Endothelial cell of umbilical vein (primary cell): ENCODE measurements around the gene TCP11L2. TPM values are rescaled to one million over a fixed set of nuclear protein-coding genes. Genes with fewer than 3 reads are reported as not detected.
"Not testable (repeated sequence)": the region's sequence is repeated elsewhere in the genome, so short reads cannot be mapped to it uniquely, and the experiment has no call there.

ENCODE experiments used
- BruUV-seq: library from RNA; stranded (reverse); fragments of 400-500 nt; replicated peaks from 2 replicates; lab custom pipeline; 2021; lab: Mats Ljungman, UMichigan
- CTCF ChIA-PET: fragments of 300-600, 350-600 bp; sonication (Branson Sonifier 250); formaldehyde crosslinking; loops from one replicate; lab custom pipeline; 2021; ENCODE audit warnings: antibody characterized with exemption, inconsistent platforms; lab: Charles Lee
- POLR2A ChIA-PET: fragments of 300-600, 350-600 bp; sonication (Branson Sonifier 250); formaldehyde crosslinking; loops from one replicate; lab custom pipeline; 2021; ENCODE audit warnings: antibody characterized with exemption, inconsistent platforms; lab: Charles Lee
- DNase-seq: peaks from one replicate; pipeline ENCODE4 v3.0.0-alpha.2; 2011; ENCODE audit warnings: low read depth, low spot score
- FAIRE-seq: peaks from 2 replicates; lab custom pipeline; 2011; peaks lifted over from hg19 to GRCh38; lab: Jason Lieb, UNC
- H2AFZ ChIP-seq: 2 replicates; pipeline ENCODE4 v1.6.0; 2012; ENCODE audit warnings: low read depth, low read length, control low read depth, inconsistent platforms
- H3K27ac ChIP-seq: 2 replicates; pipeline ENCODE4 v1.5.1; 2011; ENCODE audit warnings: low read depth, mild to moderate bottlenecking, control low read depth, low read length, moderate library complexity; ENCODE audit not compliant: insufficient read depth
- H3K27me3 ChIP-seq, 2 experiments: 2 replicates each; pipeline versions ENCODE4 v1.6.0 to v1.6.1; 2011; ENCODE audit warnings: low read length in 2 of 2, mixed read lengths in 1 of 2; ENCODE audit not compliant: control insufficient read depth in 2 of 2, insufficient read depth in 2 of 2
- H3K36me3 ChIP-seq, 2 experiments: 2 replicates in 1 of 2; 3 replicates in 1 of 2; pipeline ENCODE4 v1.5.1; 2011; ENCODE audit warnings: low read length in 2 of 2, mild to moderate bottlenecking in 1 of 2, moderate library complexity in 1 of 2; ENCODE audit not compliant: control insufficient read depth in 2 of 2, insufficient read depth in 2 of 2; ENCODE audit errors: extremely low read depth in 1 of 2
- H3K4me1 ChIP-seq: 3 replicates; pipeline ENCODE4 v1.5.1; 2011; ENCODE audit warnings: mild to moderate bottlenecking, low read length; ENCODE audit not compliant: control insufficient read depth, insufficient read depth; ENCODE audit errors: extremely low read depth
- H3K4me2 ChIP-seq: 2 replicates; pipeline ENCODE4 v1.6.1; 2011; ENCODE audit warnings: low read length, control low read depth, mixed read lengths; ENCODE audit not compliant: insufficient read depth
- H3K4me3 ChIP-seq, 3 experiments: fragments of 200-600 bp in 1 of 3; sonication (generic), shearing (Covaris generic) in 1 of 3; replicated peaks in 1 of 3; 2 replicates each; pipeline ENCODE4 v1.5.1; 2011 to 2016; ENCODE audit warnings: control low read depth in 3 of 3, low read length in 3 of 3, mild to moderate bottlenecking in 2 of 3, inconsistent platforms in 1 of 3, low read depth in 1 of 3, moderate library complexity in 1 of 3; ENCODE audit not compliant: insufficient read depth in 1 of 3
- H3K79me2 ChIP-seq: 2 replicates; pipeline ENCODE4 v1.6.0; 2012; ENCODE audit warnings: low read length, inconsistent platforms; ENCODE audit not compliant: control insufficient read depth, insufficient read depth
- H3K9ac ChIP-seq: replicated peaks from 2 replicates; pipeline ENCODE3; 2011; ENCODE audit warnings: low read length, control low read depth; ENCODE audit not compliant: insufficient read depth; ENCODE audit errors: extremely low read depth
- H3K9me1 ChIP-seq: replicated peaks from 3 replicates; pipeline ENCODE4 v1.6.0; 2011; ENCODE audit warnings: mild to moderate bottlenecking, low read length; ENCODE audit not compliant: control insufficient read depth, insufficient read depth; ENCODE audit errors: extremely low read depth
- H3K9me3 ChIP-seq: replicated peaks from 2 replicates; pipeline ENCODE4 v1.5.1; 2012; ENCODE audit warnings: low read length, inconsistent platforms; ENCODE audit not compliant: control insufficient read depth, insufficient read depth
- H4K20me1 ChIP-seq: replicated peaks from 2 replicates; pipeline ENCODE3; 2011; ENCODE audit warnings: mild to moderate bottlenecking, low read length; ENCODE audit not compliant: control insufficient read depth, insufficient read depth; ENCODE audit errors: extremely low read depth
- CTCF ChIP-seq, 2 donors: IDR thresholded peaks; 1 replicate in 1 of 2; 2 replicates in 1 of 2; pipeline ENCODE4 v1.5.1; 2011; ENCODE audit warnings: low read length in 2 of 2, mild to moderate bottlenecking in 2 of 2, moderate library complexity in 2 of 2, control low read depth in 1 of 2, inconsistent platforms in 1 of 2, low read depth in 1 of 2; ENCODE audit not compliant: insufficient read depth in 1 of 2; ENCODE audit errors: extremely low read depth in 1 of 2
- JUN ChIP-seq: IDR thresholded peaks from 2 replicates; pipeline ENCODE4 v1.6.1; 2011; ENCODE audit warnings: borderline replicate concordance, low read depth; ENCODE audit not compliant: insufficient read length, insufficient read depth
- dilution Hi-C: fragments of 300-500 bp; cut with MboI; formaldehyde crosslinking; loops from one replicate; pipeline ENCODE4 v1.15.0; 2019; ENCODE audit warnings: low sequenced_read_pairs; ENCODE audit not compliant: extremely low pct_ligation_motif_present
- intact Hi-C: fragments of 100-400 bp; cut with micrococcal nuclease; formaldehyde crosslinking; loops from one replicate; pipeline ENCODE4 v1.10.0; 2022
- polyA plus RNA-seq, 4 experiments: library from polyadenylated mRNA; depleted of rRNA in 3 of 4; stranded (reverse) in 3 of 4; unstranded in 1 of 4; fragments of >200 nt; gene quantifications; 2 replicates each; pipeline versions ENCODE4 v1.2.1 to v1.2.3, GENCODE V29; 2011 to 2012; ENCODE audit warnings: missing spikeins in 1 of 4
- total RNA-seq: library from RNA; stranded (reverse); gene quantifications from 2 replicates; pipeline ENCODE4 v1.2.3, GENCODE V29; 2021

TCP11L2 gene
- total and polyA plus RNA-seq, 2 donors (not counting 3 experiments of a cell fraction or from before 2014, with no cell fraction given), result 6.0 to 18.7 TPM

GRCh38 chr12:106285982-106286381 is 16.6 kb upstream of the TCP11L2 start:
- Histone ChIP-seq H3K9me1 (no peaks in the 10 kb centered on the region), H4K20me1 (no peaks in the 10 kb centered on the region), H3K79me2 (no peaks in the 10 kb centered on the region), H3K9ac (no peak overlapping the region), H2AFZ (no peak overlapping the region), H3K27ac (no peak overlapping the region), H3K27me3 (peaks cover 1 to 4% of the 10 kb centered on the region in 2 experiments), H3K9me3 (no peaks in the 10 kb centered on the region), H3K36me3 (no peaks in the 10 kb centered on the region), H3K4me3 (no peak overlapping the region), H3K4me1 (peaks cover 6% of the 10 kb centered on the region), H3K4me2 (no peak overlapping the region)
- intact Hi-C loops (no loop called here), dilution Hi-C loops (no loop called here)
- BruUV-seq, result no TSS peak
- FAIRE-seq, result no peak
- DNase-seq, result no peak
- ChIA-PET CTCF (interaction anchor here (2.6 to 10.1 kb wide), 2 partner anchors 59 to 62 kb away, joined by 7 to 224 read pairs; no protein-coding TSS in a partner anchor), POLR2A (no interaction called here)
- TF ChIP-seq JUN (peak; percentile 17), CTCF (IDR thresholded peaks at IDR 0.05; ENCODE audit: extremely low read depth in 1 of 2, insufficient read depth in 1 of 2, low read depth in 1 of 2, low read length in 2 of 2) (no peak)

GRCh38 chr12:106286576-106287162 is 15.9 kb upstream of the TCP11L2 start:
- H3K9me3 ChIP-seq, intact Hi-C loops, H3K27ac ChIP-seq, FAIRE-seq, H3K79me2 ChIP-seq, dilution Hi-C loops, H3K36me3 ChIP-seq, BruUV-seq, H3K9me1 ChIP-seq, H3K4me3 ChIP-seq, H3K4me1 ChIP-seq, H2AFZ ChIP-seq, DNase-seq, H3K27me3 ChIP-seq, H4K20me1 ChIP-seq, H3K9ac ChIP-seq, H3K4me2 ChIP-seq, POLR2A ChIA-PET: not testable (repeated sequence)
- CTCF ChIA-PET, result interaction anchor here (10.1 kb wide), 1 partner anchor 59 kb away, joined by 224 read pairs; no protein-coding TSS in a partner anchor
